B cell (primary cell): ENCODE measurements around the gene LZTS2. TPM values are rescaled to one million over a fixed set of nuclear protein-coding genes. Genes with fewer than 3 reads are reported as not detected.

Experiments used
- ATAC-seq: fragments of 200-7000 bp; cut with Tn5 transposase; one replicate; pipeline ENCODE4 v1.10.0; 2021; ENCODE audit warnings: low read depth, mild to moderate bottlenecking, moderate number of reproducible peaks, moderate library complexity
- CTCF ChIA-PET: fragments of 350-600 bp; sonication (Branson Sonifier 250); formaldehyde crosslinking; loops from one replicate; lab custom pipeline; 2021; ENCODE audit warnings: antibody characterized with exemption, inconsistent platforms; lab: Charles Lee
- POLR2A ChIA-PET: fragments of 350-600 bp; sonication (Branson Sonifier 250); formaldehyde crosslinking; loops from one replicate; lab custom pipeline; 2021; ENCODE audit warnings: antibody characterized with exemption; lab: Charles Lee
- DNase-seq: peaks from one replicate; pipeline ENCODE4 v3.0.0; 2013
- H2AFZ ChIP-seq: 2 replicates; pipeline ENCODE4 v1.6.1; 2012; ENCODE audit warnings: mild to moderate bottlenecking, low read depth, low read length; ENCODE audit not compliant: insufficient read depth, poor library complexity, severe bottlenecking
- H3K27ac ChIP-seq, 2 donors: 1 replicate in 1 of 2; 2 replicates in 1 of 2; pipeline ENCODE4 v1.5.1; 2012 to 2013; ENCODE audit warnings: low read length in 2 of 2, mild to moderate bottlenecking in 2 of 2, moderate library complexity in 1 of 2
- H3K27me3 ChIP-seq, 4 experiments: fragments of 200-600 bp in 1 of 4; sonication (generic) in 1 of 4; replicated peaks in 1 of 4; 1 replicate in 2 of 4; 2 replicates in 2 of 4; pipeline versions ENCODE4 v1.6.1 to v1.7.0; 2013 to 2016; ENCODE audit warnings: low read length in 3 of 4, mild to moderate bottlenecking in 2 of 4, mixed read lengths in 1 of 4, moderate library complexity in 1 of 4; ENCODE audit not compliant: insufficient read depth in 4 of 4, control insufficient read depth in 3 of 4; ENCODE audit errors: control extremely low read depth in 1 of 4
- H3K36me3 ChIP-seq, 2 experiments: replicated peaks in 1 of 2; 1 replicate in 1 of 2; 2 replicates in 1 of 2; pipeline versions ENCODE4 v1.6.1 to v1.7.1; 2013; ENCODE audit warnings: low read length in 1 of 2; ENCODE audit not compliant: insufficient read depth in 2 of 2, control insufficient read depth in 1 of 2; ENCODE audit errors: control extremely low read depth in 1 of 2, extremely low read depth in 1 of 2
- H3K4me1 ChIP-seq, 2 donors: fragments of 200-600 bp in 1 of 2; sonication (generic) in 1 of 2; 1 replicate in 1 of 2; 2 replicates in 1 of 2; pipeline versions ENCODE4 v1.5.1 to v1.6.1; 2013 to 2017; ENCODE audit warnings: low read length in 2 of 2; ENCODE audit not compliant: control insufficient read depth in 2 of 2, insufficient read depth in 2 of 2
- H3K4me2 ChIP-seq: replicated peaks from 2 replicates; pipeline ENCODE3; 2012; ENCODE audit warnings: mild to moderate bottlenecking, low read depth, low read length; ENCODE audit not compliant: poor library complexity, severe bottlenecking
- H3K4me3 ChIP-seq, 5 experiments: fragments of 200-600 bp in 1 of 5; sonication (generic) in 1 of 5; 1 replicate in 3 of 5; 2 replicates in 2 of 5; pipeline versions ENCODE4 v1.5.1 to v1.7.0; 2011 to 2016; ENCODE audit warnings: low read length in 4 of 5, mild to moderate bottlenecking in 4 of 5, low read depth in 2 of 5, control low read depth in 1 of 5, moderate library complexity in 1 of 5; ENCODE audit not compliant: insufficient read depth in 1 of 5; ENCODE audit errors: control extremely low read depth in 1 of 5, extremely low read depth in 1 of 5
- H3K79me2 ChIP-seq: fragments of 200-600 bp; sonication (generic); one replicate; pipeline ENCODE4 v1.6.0; 2016; ENCODE audit warnings: low read length; ENCODE audit not compliant: control insufficient read depth, insufficient read depth
- H3K9ac ChIP-seq: fragments of 200-600 bp; sonication (generic); 2 replicates; pipeline ENCODE4 v1.6.1; 2017; ENCODE audit warnings: mild to moderate bottlenecking, low read length, moderate library complexity
- H3K9me3 ChIP-seq, 3 donors: one replicate each; pipeline versions ENCODE4 v1.6.1 to v1.7.1; 2013; ENCODE audit warnings: low read length in 2 of 3; ENCODE audit not compliant: control insufficient read depth in 2 of 3, insufficient read depth in 1 of 3; ENCODE audit errors: control extremely low read depth in 1 of 3
- H4K20me1 ChIP-seq: 2 replicates; pipeline ENCODE4 v1.6.0; 2012; ENCODE audit warnings: mild to moderate bottlenecking, low read length; ENCODE audit not compliant: insufficient read depth, control insufficient read depth, poor library complexity, severe bottlenecking
- H3K27ac Mint-ChIP-seq: one replicate; pipeline ENCODE4 v1.8.0; 2021; ENCODE audit warnings: mixed read lengths
- H3K27me3 Mint-ChIP-seq: one replicate; pipeline ENCODE4 v1.8.0; 2021; ENCODE audit warnings: mixed read lengths
- H3K4me1 Mint-ChIP-seq: one replicate; pipeline ENCODE4 v1.8.0; 2021; ENCODE audit warnings: mixed read lengths
- H3K4me3 Mint-ChIP-seq: one replicate; pipeline ENCODE4 v1.8.0; 2021; ENCODE audit warnings: mixed read lengths
- H3K9me3 Mint-ChIP-seq: one replicate; pipeline ENCODE4 v1.8.0; 2022; ENCODE audit warnings: mixed read lengths; ENCODE audit not compliant: insufficient read depth
- CTCF ChIP-seq: fragments of 200-600 bp; IDR thresholded peaks from one replicate; pipeline ENCODE4 v1.8.0; 2022; ENCODE audit warnings: antibody characterized with exemption, mild to moderate bottlenecking
- EZH2 ChIP-seq: IDR thresholded peaks from 2 replicates; pipeline ENCODE4 v1.6.1; 2012; ENCODE audit warnings: borderline replicate concordance, low read depth, mild to moderate bottlenecking, moderate library complexity, low read length; ENCODE audit not compliant: insufficient read depth, poor library complexity, severe bottlenecking
- WGBS: methylation state at CpG from one replicate; pipeline ENCODE4 v1.1.5; 2013; ENCODE audit warnings: missing lambda C conversion rate; ENCODE audit not compliant: insufficient coverage; 5-methylcytosine and 5-hydroxymethylcytosine counted together
- intact Hi-C: fragments of 100-400 bp; cut with micrococcal nuclease; formaldehyde crosslinking; loops from one replicate; pipeline ENCODE4 v1.10.0; 2022
- polyA minus RNA-seq: library from RNA; depleted of rRNA, polyadenylated mRNA; stranded (reverse); fragments of >200 nt; gene quantifications from 2 replicates; pipeline ENCODE4 v1.2.3, GENCODE V29; 2012
- polyA plus RNA-seq: library from polyadenylated mRNA; depleted of rRNA; stranded (reverse); fragments of >200 nt; gene quantifications from 2 replicates; pipeline ENCODE4 v1.2.3, GENCODE V29; 2012
- total RNA-seq, 2 donors: library from RNA; stranded (reverse); fragments of 120-200 nt in 1 of 2; gene quantifications; 1 replicate in 1 of 2; 2 replicates in 1 of 2; pipeline versions ENCODE4 v1.2.3 to v1.2.4, GENCODE V29; 2013 to 2022

Gene LZTS2
- total RNA-seq (33.7 and 36.9 TPM in 2 replicates), polyA plus RNA-seq (19.5 and 23.2 TPM in 2 replicates), polyA minus RNA-seq (12.3 and 15.9 TPM in 2 replicates)
- total RNA-seq (2013), result 14.4 TPM

DNA sequence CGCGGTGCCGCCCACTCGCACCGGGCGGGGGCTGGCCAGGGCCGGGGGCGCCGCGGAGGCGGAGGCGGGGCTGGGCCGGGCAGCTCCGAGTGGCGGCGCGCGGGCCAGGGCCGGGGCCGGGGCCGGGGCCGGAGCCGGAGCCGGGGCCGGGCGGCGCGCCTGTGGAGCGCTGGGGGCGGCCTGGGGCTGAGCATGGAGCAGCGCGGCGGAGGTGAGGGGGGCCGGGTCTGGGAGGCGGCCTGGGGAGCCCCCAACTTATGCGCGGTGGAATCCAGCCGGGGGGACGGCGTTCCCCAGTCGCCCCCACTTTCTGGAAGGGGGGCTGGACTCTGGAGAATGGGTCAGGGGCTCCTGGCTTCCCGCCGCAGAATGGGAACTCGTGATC, at the start of gene LZTS2:
LZTS2 (plus strand) TSS at position 67 of the 385 bp plus-strand sequence. CDS start 2,731 bp downstream, outside the sequence.
- CTCF ChIA-PET, result interaction anchor here (0.7 to 8.4 kb wide), 8 partner anchors 8 to 30 kb away, joined by 3 to 70 read pairs (median 6); partner anchors contain the start of gene SEMA4G
- Histone ChIP-seq H3K9me3 (no peaks in the 10 kb centered on the region), H3K4me1 (peaks cover 22 to 34% of the 10 kb centered on the region in 2 donors), H3K4me2 (peak within 1 kb of the TSS; percentile 95), H3K79me2 (no peaks in the 10 kb centered on the region), H3K27me3 (peaks cover 0 to 2% (median 0%) of the 10 kb centered on the region in 4 experiments), H3K4me3 (peak within 1 kb of the TSS; percentile 37 to 89 (median 86)), H2AFZ (peak within 1 kb of the TSS; percentile 81), H3K9ac (peak within 1 kb of the TSS; percentile 81), H3K36me3 (peaks cover 0 to 9% of the 10 kb centered on the region in 2 experiments), H4K20me1 (peaks cover 25% of the 10 kb centered on the region), H3K27ac (peak within 1 kb of the TSS; percentile 84 to 87)
- WGBS, result 3% methylated on average over 43 of the region's 44 CpGs
- Mint-ChIP-seq H3K4me1 (peaks cover 29% of the 10 kb centered on the region), H3K27me3 (no peaks in the 10 kb centered on the region), H3K4me3 (peak within 1 kb of the TSS; percentile 95), H3K9me3 (no peaks in the 10 kb centered on the region), H3K27ac (peak within 1 kb of the TSS; percentile 96)
- no peak for ATAC-seq
- POLR2A ChIA-PET, result interaction anchor here (2.4 kb wide), 1 partner anchor 18 kb away, joined by 9 read pairs; no protein-coding TSS in a partner anchor
- TF ChIP-seq CTCF, result no peak
- TF ChIP-seq EZH2, result no peak
- no peak for DNase-seq
- intact Hi-C loops, result loop anchor here (1.0 to 5.0 kb wide), 4 partner anchors 14 to 1377 kb away; partner anchors contain the start of genes PDZD7, SFXN3 and SLC25A28

DNA sequence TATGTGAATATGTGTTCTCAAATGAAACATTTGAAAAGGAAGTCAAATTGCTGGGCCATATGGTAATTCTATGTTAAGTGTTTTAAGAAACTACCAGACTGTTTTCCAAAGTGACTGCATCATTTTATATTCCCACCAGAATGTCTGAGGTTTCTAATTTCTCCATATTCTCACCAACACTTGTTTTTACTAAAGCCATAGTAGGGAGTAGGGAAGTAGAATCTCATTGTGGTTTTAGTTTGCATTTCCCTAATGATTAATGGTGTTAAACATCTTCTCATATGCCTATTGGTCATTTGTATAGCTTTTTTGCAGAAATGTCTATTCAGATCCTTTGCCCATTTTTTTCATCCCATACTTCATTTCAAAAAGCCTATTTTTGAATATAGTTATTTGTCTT, 39.4 kb upstream of the LZTS2 start:
- Histone ChIP-seq H3K9ac (no peak overlapping the region), H4K20me1 (no peaks in the 10 kb centered on the region), H2AFZ (no peak overlapping the region), H3K9me3 (no peaks in the 10 kb centered on the region), H3K4me2 (no peak overlapping the region), H3K27ac (no peak overlapping the region), H3K4me1 (no peaks in the 10 kb centered on the region), H3K4me3 (no peak overlapping the region), H3K27me3 (no peaks in the 10 kb centered on the region), H3K36me3 (peaks cover 16 to 61% of the 10 kb centered on the region in 2 experiments), H3K79me2 (no peaks in the 10 kb centered on the region)
- DNase-seq (no peak), ATAC-seq (no peak)
- Mint-ChIP-seq H3K4me1 (no peaks in the 10 kb centered on the region), H3K27ac (no peak overlapping the region), H3K9me3 (no peaks in the 10 kb centered on the region), H3K27me3 (no peaks in the 10 kb centered on the region), H3K4me3 (no peak overlapping the region)
- ChIA-PET POLR2A (no interaction called here), CTCF (no interaction called here)
- TF ChIP-seq CTCF (no peak), EZH2 (no peak)
- intact Hi-C loops, result no loop called here
